Colonic mucosa (tissue), 4 donors: ENCODE measurements around the gene SFTPD. TPM values are rescaled to one million over a fixed set of nuclear protein-coding genes. Genes with fewer than 3 reads are reported as not detected.

ENCODE experiments used
- DNase-seq: peaks from one replicate; pipeline ENCODE4 v3.0.0-alpha.2; 2020
- H3K27ac ChIP-seq: fragments of 200-600 bp; one replicate; pipeline ENCODE4 v1.8.0; 2021
- H3K27me3 ChIP-seq: fragments of 200-600 bp; one replicate; pipeline ENCODE4 v1.8.0; 2021
- H3K36me3 ChIP-seq: fragments of 200-600 bp; one replicate; pipeline ENCODE4 v1.8.0; 2021
- H3K4me1 ChIP-seq: fragments of 200-600 bp; one replicate; pipeline ENCODE4 v1.8.0; 2021; ENCODE audit warnings: mild to moderate bottlenecking
- H3K4me3 ChIP-seq: fragments of 200-600 bp; one replicate; pipeline ENCODE4 v1.8.0; 2021
- H3K9ac ChIP-seq, 2 donors: one replicate each; pipeline ENCODE4 v1.7.0; 2013; ENCODE audit warnings: control low read depth in 2 of 2, low read depth in 2 of 2, low read length in 2 of 2
- H3K9me3 ChIP-seq: fragments of 200-600 bp; one replicate; pipeline ENCODE4 v1.8.0; 2021
- CTCF ChIP-seq: fragments of 200-600 bp; IDR thresholded peaks from one replicate; pipeline ENCODE4 v1.8.0; 2022; ENCODE audit warnings: antibody characterized with exemption, mild to moderate bottlenecking
- intact Hi-C: fragments of 100-400 bp; cut with DNase I; formaldehyde crosslinking; loops from one replicate; pipeline ENCODE4 v1.14.1; 2022
- total RNA-seq, 2 donors: library from RNA; stranded (reverse); fragmentation: NEBNext Ultra II Directional in 1 of 2; extraction: Animal tissue kit (Norgen Biotek cat#: 25700) in 1 of 2; gene quantifications; one replicate each; pipeline ENCODE4 v1.2.1, GENCODE V29; 2021
- donor health status: healthy.
- donor health status: DM: no; HTN: no; CAD: no.
- donor health status: DM: no; HTN: no; CAD: no.

Gene SFTPD
- total RNA-seq, 2 donors from 2014 or later, result 0.27 to 0.67 TPM

- Histone ChIP-seq H3K9me3 (no peaks in the 10 kb centered on the region), H3K4me1 (no peaks in the 10 kb centered on the region), H3K36me3 (no peaks in the 10 kb centered on the region), H3K4me3 (no peak overlapping the region), H3K27ac (no peak overlapping the region), H3K27me3 (no peaks in the 10 kb centered on the region), H3K9ac (no peak overlapping the region)
- no peak for TF ChIP-seq CTCF
- intact Hi-C loops, result no loop called here
- peak; percentile 4 for DNase-seq
Measured at GRCh38 chr10:79942261-79943185, 6.4 kb downstream of the SFTPD start.

GRCh38 chr10:79941585-79942210 is 7.2 kb downstream of the SFTPD start:
- intact Hi-C loops, result no loop called here
- H3K27me3 ChIP-seq, result no peaks in the 10 kb centered on the region
- no peaks in the 10 kb centered on the region for H3K36me3 ChIP-seq
- H3K4me3 ChIP-seq, result no peak overlapping the region
- H3K4me1 ChIP-seq, result no peaks in the 10 kb centered on the region
- no peak for DNase-seq
- no peaks in the 10 kb centered on the region for H3K9me3 ChIP-seq
- no peak overlapping the region for H3K9ac ChIP-seq
- TF ChIP-seq CTCF, result no peak
- no peak overlapping the region for H3K27ac ChIP-seq

- Histone ChIP-seq H3K36me3 (no peaks in the 10 kb centered on the region), H3K27ac (no peak overlapping the region), H3K9ac (no peak overlapping the region), H3K4me3 (no peak overlapping the region), H3K4me1 (no peaks in the 10 kb centered on the region), H3K27me3 (no peaks in the 10 kb centered on the region), H3K9me3 (no peaks in the 10 kb centered on the region)
- intact Hi-C loops, result no loop called here
- TF ChIP-seq CTCF, result no peak
- DNase-seq, result no peak
Measured at GRCh38 chr10:79941146-79941545, 7.8 kb downstream of the SFTPD start.

GRCh38 chr10:79940431-79940830 is 8.5 kb downstream of the SFTPD start:
- Histone ChIP-seq H3K9me3 (no peaks in the 10 kb centered on the region), H3K36me3 (no peaks in the 10 kb centered on the region), H3K27ac (no peak overlapping the region), H3K4me3 (no peak overlapping the region), H3K4me1 (no peaks in the 10 kb centered on the region), H3K27me3 (no peaks in the 10 kb centered on the region), H3K9ac (no peak overlapping the region)
- DNase-seq, result no peak
- TF ChIP-seq CTCF, result no peak
- intact Hi-C loops, result no loop called here

GRCh38 chr10:79939969-79940368 is 8.9 kb downstream of the SFTPD start:
- intact Hi-C loops, result loop anchor here (10.0 kb wide), 1 partner anchor 395 kb away; no protein-coding TSS in a partner anchor
- Histone ChIP-seq H3K9me3 (no peaks in the 10 kb centered on the region), H3K9ac (no peak overlapping the region), H3K27ac (no peak overlapping the region), H3K27me3 (no peaks in the 10 kb centered on the region), H3K4me3 (no peak overlapping the region), H3K36me3 (no peaks in the 10 kb centered on the region), H3K4me1 (no peaks in the 10 kb centered on the region)
- no peak for DNase-seq
- TF ChIP-seq CTCF, result no peak
